ENCODE data around the gene FBLN1. TPM values are rescaled to one million over a fixed set of nuclear protein-coding genes. Genes with fewer than 3 reads are reported as not detected.

The FBLN1 gene
- total RNA-seq, 1 experiment from 2014 or later: 183 TPM

- TF ChIP-seq, protein P1, sequence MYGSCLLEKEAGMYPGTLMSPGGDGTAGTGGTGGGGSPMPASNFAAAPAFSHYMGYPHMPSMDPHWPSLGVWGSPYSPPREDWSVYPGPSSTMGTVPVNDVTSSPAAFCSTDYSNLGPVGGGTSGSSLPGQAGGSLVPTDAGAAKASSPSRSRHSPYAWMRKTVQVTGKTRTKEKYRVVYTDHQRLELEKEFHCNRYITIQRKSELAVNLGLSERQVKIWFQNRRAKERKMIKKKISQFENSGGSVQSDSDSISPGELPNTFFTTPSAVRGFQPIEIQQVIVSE (CRISPR knock-in tag; IDR thresholded peaks at IDR 0.05; ENCODE audit: borderline replicate concordance): no peak
- TF ChIP-seq ZNF425 (CRISPR knock-in tag; conservative IDR thresholded peaks at IDR 0.05): no peak
- no peak for TF ChIP-seq TEAD1 (CRISPR knock-in tag; IDR thresholded peaks at IDR 0.05)
- no peak for TF ChIP-seq ZNF281 (CRISPR knock-in tag; IDR thresholded peaks at IDR 0.05)
- TF ChIP-seq ZNF138 (CRISPR knock-in tag; conservative IDR thresholded peaks at IDR 0.05): no peak
- TF ChIP-seq NR3C1 (CRISPR knock-in tag; conservative IDR thresholded peaks at IDR 0.05; ENCODE audit: low read depth): no peak
- no peak for TF ChIP-seq PRRX2 (CRISPR knock-in tag; IDR thresholded peaks at IDR 0.05)
- TF ChIP-seq, protein P2, sequence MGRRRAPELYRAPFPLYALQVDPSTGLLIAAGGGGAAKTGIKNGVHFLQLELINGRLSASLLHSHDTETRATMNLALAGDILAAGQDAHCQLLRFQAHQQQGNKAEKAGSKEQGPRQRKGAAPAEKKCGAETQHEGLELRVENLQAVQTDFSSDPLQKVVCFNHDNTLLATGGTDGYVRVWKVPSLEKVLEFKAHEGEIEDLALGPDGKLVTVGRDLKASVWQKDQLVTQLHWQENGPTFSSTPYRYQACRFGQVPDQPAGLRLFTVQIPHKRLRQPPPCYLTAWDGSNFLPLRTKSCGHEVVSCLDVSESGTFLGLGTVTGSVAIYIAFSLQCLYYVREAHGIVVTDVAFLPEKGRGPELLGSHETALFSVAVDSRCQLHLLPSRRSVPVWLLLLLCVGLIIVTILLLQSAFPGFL (CRISPR knock-in tag; IDR thresholded peaks at IDR 0.05; ENCODE audit: borderline replicate concordance): no peak
- no peak for TF ChIP-seq PRDM15 (CRISPR knock-in tag; IDR thresholded peaks at IDR 0.05)
Measured at GRCh38 chr22:45506816-45507360, 4.2 kb downstream of the FBLN1 start (continued).

GRCh38 chr22:45507798-45508197, 5.1 kb downstream of the FBLN1 start:
- TF ChIP-seq NFATC4 (CRISPR knock-in tag; IDR thresholded peaks at IDR 0.05) (no peak), IRF2 (CRISPR knock-in tag; IDR thresholded peaks at IDR 0.05; ENCODE audit: borderline replicate concordance, low read depth) (no peak), TEAD1 (CRISPR knock-in tag; IDR thresholded peaks at IDR 0.05) (no peak), FOXK1 (CRISPR knock-in tag; IDR thresholded peaks at IDR 0.05) (no peak)
- TF ChIP-seq, protein P1 (CRISPR knock-in tag; IDR thresholded peaks at IDR 0.05; ENCODE audit: borderline replicate concordance): no peak
- H3K9me3 Mint-ChIP-seq: no peaks in the 10 kb centered on the region
- ATAC-seq: no peak
- H3K27ac Mint-ChIP-seq: no peak overlapping the region
- peaks cover 66% of the 10 kb centered on the region for H3K4me1 Mint-ChIP-seq
- no peak for DNase-seq (ENCODE audit: low spot score)
- no peaks in the 10 kb centered on the region for H3K27me3 Mint-ChIP-seq (ENCODE audit: low read depth)
- H3K36me3 Mint-ChIP-seq: peaks cover 2% of the 10 kb centered on the region
- CTCF ChIA-PET: interaction anchor here (0.5 to 1.2 kb wide), 3 partner anchors 8 to 45 kb away, joined by 3 to 4 read pairs (median 3); no protein-coding TSS in a partner anchor
- H3K4me3 Mint-ChIP-seq: no peak overlapping the region
- POLR2A ChIA-PET: no interaction called here
